NCI-H146 treated with DMSO at 0.1 percent for 48 hours (cell line): Measurements from ENCODE around the gene AGPAT4.
"Not testable (repeated sequence)": the region's sequence is repeated elsewhere in the genome, so short reads cannot be mapped to it uniquely, and the experiment has no call there.

ENCODE experiments used
- DNase-seq: peaks from one replicate; lab custom pipeline; 2025; ENCODE audit not compliant: unreplicated experiment; lab: John Stamatoyannopoulos, UW

The AGPAT4 gene

GRCh38 chr6:161207200-161207599 lies 66.7 kb downstream of the AGPAT4 start:
- DNase-seq = no peak

GRCh38 chr6:161204866-161205557 lies 68.8 kb downstream of the AGPAT4 start:
- no peak for DNase-seq

GRCh38 chr6:161200610-161201370 lies 73.1 kb downstream of the AGPAT4 start:
- no peak for DNase-seq

GRCh38 chr6:161199850-161200249 lies 74.0 kb downstream of the AGPAT4 start:
- DNase-seq = no peak

- no peak for DNase-seq
Observed at GRCh38 chr6:161198783-161199460, 74.9 kb downstream of the AGPAT4 start.

- DNase-seq = no peak
Observed at GRCh38 chr6:161198176-161198575, 75.7 kb downstream of the AGPAT4 start.

GRCh38 chr6:161195386-161195785 lies 78.5 kb downstream of the AGPAT4 start:
- no peak for DNase-seq

- no peak for DNase-seq
Observed at GRCh38 chr6:161194374-161194773, 79.5 kb downstream of the AGPAT4 start.

GRCh38 chr6:161192636-161193411 lies 81.0 kb downstream of the AGPAT4 start:
- no peak for DNase-seq

GRCh38 chr6:161191671-161192070 lies 82.2 kb downstream of the AGPAT4 start:
- DNase-seq = no peak

- no peak for DNase-seq
Observed at GRCh38 chr6:161191007-161191406, 82.9 kb downstream of the AGPAT4 start.

GRCh38 chr6:161189891-161190290 lies 84.0 kb downstream of the AGPAT4 start:
- DNase-seq = no peak

- DNase-seq = no peak
Observed at GRCh38 chr6:161188547-161189465, 85.1 kb downstream of the AGPAT4 start.

- no peak for DNase-seq
Observed at GRCh38 chr6:161186173-161186769, 87.6 kb downstream of the AGPAT4 start.

GRCh38 chr6:161181121-161181520 lies 92.7 kb downstream of the AGPAT4 start:
- no peak for DNase-seq

GRCh38 chr6:161178155-161178554 lies 95.7 kb downstream of the AGPAT4 start:
- DNase-seq = not testable (repeated sequence)

GRCh38 chr6:161176428-161176827 lies 97.4 kb downstream of the AGPAT4 start:
- not testable (repeated sequence) for DNase-seq

GRCh38 chr6:161172769-161173168 lies 101.1 kb downstream of the AGPAT4 start:
- not testable (repeated sequence) for DNase-seq

- no peak for DNase-seq
Observed at GRCh38 chr6:161171207-161171606, 102.7 kb downstream of the AGPAT4 start.

GRCh38 chr6:161169696-161170095 lies 104.2 kb downstream of the AGPAT4 start:
- DNase-seq = peak; percentile 51
